CD14-positive monocyte (primary cell): Measurements from ENCODE around the gene POGLUT2. TPM values are rescaled to one million over a fixed set of nuclear protein-coding genes. Genes with fewer than 3 reads are reported as not detected.

Source experiments
- DNase-seq, 3 donors: peaks; one replicate each; pipeline ENCODE4 v3.0.0-alpha.2; 2011 to 2022
- H2AFZ ChIP-seq: 2 replicates; pipeline ENCODE4 v1.6.0; 2012; ENCODE audit warnings: mild to moderate bottlenecking, low read depth, low read length, inconsistent platforms; ENCODE audit not compliant: insufficient read depth, poor library complexity, severe bottlenecking
- H3K27ac ChIP-seq, 2 donors: 1 replicate in 1 of 2; 2 replicates in 1 of 2; pipeline ENCODE4 v1.5.1; 2012 to 2013; ENCODE audit warnings: low read length in 2 of 2, control low read depth in 1 of 2, inconsistent platforms in 1 of 2, low read depth in 1 of 2, mild to moderate bottlenecking in 1 of 2
- H3K27me3 ChIP-seq, 2 donors: one replicate each; pipeline versions ENCODE4 v1.6.0 to v1.6.1; 2011 to 2013; ENCODE audit warnings: low read length in 2 of 2; ENCODE audit not compliant: control insufficient read depth in 2 of 2, insufficient read depth in 2 of 2
- H3K36me3 ChIP-seq, 2 donors: replicated peaks in 1 of 2; 1 replicate in 1 of 2; 2 replicates in 1 of 2; pipeline versions ENCODE4 v1.5.1 to v1.6.1; 2012 to 2013; ENCODE audit warnings: low read length in 2 of 2, control low read depth in 1 of 2, inconsistent platforms in 1 of 2, mild to moderate bottlenecking in 1 of 2; ENCODE audit not compliant: insufficient read depth in 2 of 2, control insufficient read depth in 1 of 2
- H3K4me1 ChIP-seq, 2 donors: 1 replicate in 1 of 2; 2 replicates in 1 of 2; pipeline versions ENCODE4 v1.5.1 to v1.6.1; 2012 to 2013; ENCODE audit warnings: low read length in 2 of 2, control low read depth in 1 of 2, inconsistent platforms in 1 of 2, mild to moderate bottlenecking in 1 of 2, moderate library complexity in 1 of 2; ENCODE audit not compliant: insufficient read depth in 2 of 2, control insufficient read depth in 1 of 2
- H3K4me2 ChIP-seq: replicated peaks from 2 replicates; pipeline ENCODE3; 2012; ENCODE audit warnings: low read length, moderate library complexity, mild to moderate bottlenecking; ENCODE audit not compliant: poor library complexity, severe bottlenecking; ENCODE audit errors: extremely low read depth
- H3K4me3 ChIP-seq, 3 experiments: fragments of 200-600 bp in 1 of 3; sonication (generic) in 1 of 3; replicated peaks in 1 of 3; 1 replicate in 2 of 3; 2 replicates in 1 of 3; pipeline ENCODE4 v1.5.1; 2011 to 2013; ENCODE audit warnings: low read length in 3 of 3, mild to moderate bottlenecking in 3 of 3, control low read depth in 2 of 3, low read depth in 2 of 3, inconsistent platforms in 1 of 3, moderate library complexity in 1 of 3
- H3K79me2 ChIP-seq: 2 replicates; pipeline ENCODE4 v1.6.0; 2012; ENCODE audit warnings: mild to moderate bottlenecking, control low read depth, inconsistent platforms, low read length, moderate library complexity; ENCODE audit not compliant: insufficient read depth
- H3K9ac ChIP-seq: 2 replicates; pipeline ENCODE4 v1.6.0; 2017; ENCODE audit warnings: low read length, mild to moderate bottlenecking; ENCODE audit not compliant: insufficient read depth, poor library complexity, severe bottlenecking
- H3K9me3 ChIP-seq, 2 donors: replicated peaks in 1 of 2; 1 replicate in 1 of 2; 2 replicates in 1 of 2; pipeline versions ENCODE4 v1.5.1 to v1.6.1; 2012 to 2013; ENCODE audit warnings: low read length in 2 of 2, control low read depth in 1 of 2; ENCODE audit not compliant: control insufficient read depth in 1 of 2, insufficient read depth in 1 of 2
- H4K20me1 ChIP-seq: 2 replicates; pipeline ENCODE4 v1.6.0; 2012; ENCODE audit warnings: mild to moderate bottlenecking, low read length, control low read depth, moderate library complexity; ENCODE audit not compliant: insufficient read depth
- H3K27ac Mint-ChIP-seq, 7 donors: one replicate each; pipeline ENCODE4 v1.8.0; 2020; ENCODE audit warnings: mild to moderate bottlenecking in 7 of 7, mixed read lengths in 7 of 7, moderate library complexity in 6 of 7, inconsistent platforms in 2 of 7
- H3K27me3 Mint-ChIP-seq, 3 donors: one replicate each; pipeline ENCODE4 v1.8.0; 2021 to 2022; ENCODE audit warnings: low read depth in 3 of 3, mild to moderate bottlenecking in 3 of 3, mixed read lengths in 3 of 3, moderate library complexity in 3 of 3, inconsistent platforms in 1 of 3
- H3K36me3 Mint-ChIP-seq, 2 donors: one replicate each; pipeline ENCODE4 v1.8.0; 2020; ENCODE audit warnings: mixed read lengths in 2 of 2, inconsistent platforms in 1 of 2, mild to moderate bottlenecking in 1 of 2
- H3K4me1 Mint-ChIP-seq: one replicate; pipeline ENCODE4 v1.8.0; 2020; ENCODE audit warnings: mild to moderate bottlenecking, mixed read lengths
- H3K4me3 Mint-ChIP-seq, 2 donors: one replicate each; pipeline ENCODE4 v1.8.0; 2020; ENCODE audit warnings: mild to moderate bottlenecking in 2 of 2, mixed read lengths in 2 of 2, moderate library complexity in 1 of 2
- H3K9me3 Mint-ChIP-seq, 7 donors: one replicate each; pipeline ENCODE4 v1.8.0; 2020 to 2022; ENCODE audit warnings: mixed read lengths in 7 of 7, mild to moderate bottlenecking in 6 of 7, moderate library complexity in 6 of 7, inconsistent platforms in 2 of 7
- WGBS: methylation state at CpG from one replicate; pipeline ENCODE4 v1.1.5; 2013; ENCODE audit warnings: missing lambda C conversion rate; ENCODE audit not compliant: insufficient coverage; 5-methylcytosine and 5-hydroxymethylcytosine counted together
- intact Hi-C, 2 donors: fragments of 100-400 bp; cut with micrococcal nuclease; formaldehyde crosslinking; loops; one replicate each; pipeline versions ENCODE4 v1.15.0 to v1.15.1; 2023
- polyA plus RNA-seq, 3 donors: library from polyadenylated mRNA; depleted of rRNA in 1 of 3; unstranded in 2 of 3; stranded (reverse) in 1 of 3; fragments of 300-500 nt in 2 of 3; fragments of >200 nt in 1 of 3; fragmentation: Illumina TruSeq in 2 of 3; gene quantifications; 1 replicate in 2 of 3; 2 replicates in 1 of 3; pipeline ENCODE4 v1.2.3, GENCODE V29; 2012 to 2021
- TF ChIP-seq, protein P1 (sequence below): fragments of 200-600 bp; IDR thresholded peaks from one replicate; pipeline ENCODE4 v1.8.0; 2022; ENCODE audit warnings: antibody characterized with exemption, mild to moderate bottlenecking

Gene POGLUT2
- polyA plus RNA-seq, 3 donors = 0.22 TPM; not detected in 2

DNA sequence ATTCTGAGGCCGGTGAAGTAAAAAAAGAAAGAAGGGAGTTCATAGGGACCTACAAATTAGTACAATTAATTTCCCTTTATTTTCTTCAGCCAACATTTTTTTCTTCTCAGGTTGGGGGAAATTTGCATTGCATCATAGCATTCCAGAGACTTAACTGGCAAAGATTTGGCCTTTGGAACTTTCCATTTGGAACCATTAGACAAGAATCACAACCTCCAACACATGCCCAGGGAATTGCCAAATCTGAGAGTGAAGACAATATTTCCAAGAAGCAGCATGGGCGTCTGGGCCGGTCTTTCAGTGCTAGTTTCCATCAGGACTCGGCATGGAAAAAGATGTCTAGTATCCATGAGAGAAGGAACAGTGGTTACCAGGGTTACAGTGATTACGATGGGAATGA is 40.7 kb upstream of the POGLUT2 start:
- no peak overlapping the region for H3K9ac ChIP-seq
- H3K36me3 ChIP-seq = no peaks in the 10 kb centered on the region
- no peaks in the 10 kb centered on the region for H3K9me3 ChIP-seq
- intact Hi-C loops = no loop called here
- H3K4me3 ChIP-seq = no peak overlapping the region
- H3K4me2 ChIP-seq = no peak overlapping the region
- H3K27me3 Mint-ChIP-seq = no peaks in the 10 kb centered on the region
- no peaks in the 10 kb centered on the region for H3K4me1 ChIP-seq
- peaks cover 3 to 9% of the 10 kb centered on the region in 2 donors for H3K36me3 Mint-ChIP-seq
- 80% methylated on average over 1 of the region's 5 CpGs for WGBS
- DNase-seq = no peak
- H3K4me1 Mint-ChIP-seq = no peaks in the 10 kb centered on the region
- H4K20me1 ChIP-seq = no peaks in the 10 kb centered on the region
- no peaks in the 10 kb centered on the region for H3K9me3 Mint-ChIP-seq
- no peak overlapping the region for H3K27ac ChIP-seq
- H3K4me3 Mint-ChIP-seq = no peak overlapping the region
- H3K27me3 ChIP-seq = no peaks in the 10 kb centered on the region
- H2AFZ ChIP-seq = no peak overlapping the region
- H3K27ac Mint-ChIP-seq = no peak overlapping the region
- TF ChIP-seq, protein P1, sequence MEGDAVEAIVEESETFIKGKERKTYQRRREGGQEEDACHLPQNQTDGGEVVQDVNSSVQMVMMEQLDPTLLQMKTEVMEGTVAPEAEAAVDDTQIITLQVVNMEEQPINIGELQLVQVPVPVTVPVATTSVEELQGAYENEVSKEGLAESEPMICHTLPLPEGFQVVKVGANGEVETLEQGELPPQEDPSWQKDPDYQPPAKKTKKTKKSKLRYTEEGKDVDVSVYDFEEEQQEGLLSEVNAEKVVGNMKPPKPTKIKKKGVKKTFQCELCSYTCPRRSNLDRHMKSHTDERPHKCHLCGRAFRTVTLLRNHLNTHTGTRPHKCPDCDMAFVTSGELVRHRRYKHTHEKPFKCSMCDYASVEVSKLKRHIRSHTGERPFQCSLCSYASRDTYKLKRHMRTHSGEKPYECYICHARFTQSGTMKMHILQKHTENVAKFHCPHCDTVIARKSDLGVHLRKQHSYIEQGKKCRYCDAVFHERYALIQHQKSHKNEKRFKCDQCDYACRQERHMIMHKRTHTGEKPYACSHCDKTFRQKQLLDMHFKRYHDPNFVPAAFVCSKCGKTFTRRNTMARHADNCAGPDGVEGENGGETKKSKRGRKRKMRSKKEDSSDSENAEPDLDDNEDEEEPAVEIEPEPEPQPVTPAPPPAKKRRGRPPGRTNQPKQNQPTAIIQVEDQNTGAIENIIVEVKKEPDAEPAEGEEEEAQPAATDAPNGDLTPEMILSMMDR = no peak
- no peaks in the 10 kb centered on the region for H3K79me2 ChIP-seq

DNA sequence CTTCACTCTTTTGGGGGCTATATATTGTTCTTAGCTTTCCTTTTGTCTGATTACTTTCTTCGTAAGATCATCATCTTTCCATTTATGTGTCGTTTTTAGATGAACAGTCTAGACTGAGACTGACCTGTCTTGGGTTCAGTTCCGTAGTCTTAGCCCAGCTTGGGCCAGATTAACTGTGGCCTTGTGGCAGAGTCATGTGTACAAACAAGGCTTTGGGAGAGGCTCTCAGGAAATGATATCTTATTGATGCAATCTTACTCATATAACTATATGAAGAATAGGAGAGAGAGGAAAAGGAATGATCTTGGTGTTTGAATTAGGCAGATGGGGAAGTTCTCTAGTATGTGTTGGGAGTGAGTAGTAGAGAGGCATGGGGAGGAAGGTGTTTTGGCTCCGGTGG is 40.2 kb upstream of the POGLUT2 start:
- Mint-ChIP-seq H3K27me3 (no peaks in the 10 kb centered on the region), H3K4me1 (no peaks in the 10 kb centered on the region), H3K9me3 (no peaks in the 10 kb centered on the region), H3K27ac (no peak overlapping the region), H3K4me3 (no peak overlapping the region), H3K36me3 (peaks cover 3 to 10% of the 10 kb centered on the region in 2 donors)
- Histone ChIP-seq H3K4me3 (no peak overlapping the region), H3K4me2 (no peak overlapping the region), H3K9me3 (no peaks in the 10 kb centered on the region), H3K4me1 (no peaks in the 10 kb centered on the region), H3K36me3 (no peaks in the 10 kb centered on the region), H3K27ac (no peak overlapping the region), H3K9ac (no peak overlapping the region), H2AFZ (no peak overlapping the region), H3K27me3 (no peaks in the 10 kb centered on the region), H3K79me2 (no peaks in the 10 kb centered on the region), H4K20me1 (no peaks in the 10 kb centered on the region)
- TF ChIP-seq, protein P1 = no peak
- intact Hi-C loops = no loop called here
- 100% methylated on average over 1 of the region's 4 CpGs for WGBS
- no peak for DNase-seq
